ENCODE measurements around the gene SLC30A2. TPM values are rescaled to one million over a fixed set of nuclear protein-coding genes. Genes with fewer than 3 reads are reported as not detected.

The SLC30A2 gene
- total RNA-seq, 2 donors from 2014 or later, result not detected

- TF ChIP-seq CTCF (IDR thresholded peaks at IDR 0.05), result peak; percentile 100
- H3K27ac ChIP-seq, result peak overlapping the region in 1 of 2 donors; percentile 60
- no peaks in the 10 kb centered on the region for H3K27me3 ChIP-seq (replicated peaks; ENCODE audit: insufficient read depth)
- peak overlapping the region; percentile 98 for H3K4me3 ChIP-seq
- peak; percentile 33 for DNase-seq (ENCODE audit: low spot score)
- ATAC-seq (ENCODE audit: insufficient number of reproducible peaks, low FRiP score, low read depth), result peak; percentile 79
- no peaks in the 10 kb centered on the region for H3K36me3 ChIP-seq
- H3K9me3 ChIP-seq, result no peaks in the 10 kb centered on the region
- H3K4me1 ChIP-seq (ENCODE audit: control insufficient read depth in 1 of 2, low read depth in 2 of 2), result peaks cover 8 to 13% of the 10 kb centered on the region in 2 donors
These were observed 9.8 kb downstream of the SLC30A2 start for GRCh38 chr1:26035959-26036755.

- H3K27me3 ChIP-seq (replicated peaks; ENCODE audit: insufficient read depth), result no peaks in the 10 kb centered on the region
- peak overlapping the region; percentile 60 to 77 for H3K27ac ChIP-seq
- peaks cover 8 to 13% of the 10 kb centered on the region in 2 donors for H3K4me1 ChIP-seq (ENCODE audit: control insufficient read depth in 1 of 2, low read depth in 2 of 2)
- peak; percentile 90 for DNase-seq (ENCODE audit: low spot score)
- H3K9me3 ChIP-seq, result no peaks in the 10 kb centered on the region
- TF ChIP-seq CTCF (IDR thresholded peaks at IDR 0.05), result no peak
- H3K4me3 ChIP-seq, result peak overlapping the region; percentile 98
- ATAC-seq (ENCODE audit: insufficient number of reproducible peaks, low FRiP score, low read depth), result peak; percentile 81
- no peaks in the 10 kb centered on the region for H3K36me3 ChIP-seq
These were observed 10.5 kb downstream of the SLC30A2 start for GRCh38 chr1:26035203-26035958.

- ATAC-seq (ENCODE audit: insufficient number of reproducible peaks, low FRiP score, low read depth), result no peak
These were observed 11.3 kb downstream of the SLC30A2 start for GRCh38 chr1:26034504-26035202.

GRCh38 chr1:26032656-26033357, 13.1 kb downstream of the SLC30A2 start:
- Histone ChIP-seq H3K27me3 (replicated peaks; ENCODE audit: insufficient read depth) (no peaks in the 10 kb centered on the region), H3K27ac (no peak overlapping the region), H3K4me1 (ENCODE audit: control insufficient read depth in 1 of 2, low read depth in 2 of 2) (peaks cover 8 to 13% of the 10 kb centered on the region in 2 donors), H3K4me3 (no peak overlapping the region), H3K9me3 (no peaks in the 10 kb centered on the region), H3K36me3 (no peaks in the 10 kb centered on the region)
- ATAC-seq (ENCODE audit: insufficient number of reproducible peaks, low FRiP score, low read depth), result no peak
- TF ChIP-seq CTCF (IDR thresholded peaks at IDR 0.05), result no peak
- DNase-seq (ENCODE audit: low spot score), result no peak

More at GRCh38 chr1:26034504-26035202, 11.3 kb downstream of the SLC30A2 start:
- Histone ChIP-seq H3K4me1 (ENCODE audit: control insufficient read depth in 1 of 2, low read depth in 2 of 2) (peaks cover 8 to 13% of the 10 kb centered on the region in 2 donors), H3K4me3 (peak overlapping the region; percentile 98), H3K27ac (no peak overlapping the region), H3K36me3 (no peaks in the 10 kb centered on the region), H3K27me3 (replicated peaks; ENCODE audit: insufficient read depth) (no peaks in the 10 kb centered on the region), H3K9me3 (no peaks in the 10 kb centered on the region)
- no peak for DNase-seq (ENCODE audit: low spot score)
- no peak for TF ChIP-seq CTCF (IDR thresholded peaks at IDR 0.05)
